A549 (cell line): ENCODE measurements around the gene RIMBP2. TPM values are rescaled to one million over a fixed set of nuclear protein-coding genes. Genes with fewer than 3 reads are reported as not detected.

Experiments
- ATAC-seq, 2 experiments: fragments of 200-7000 bp in 1 of 2; fragments of >200 bp in 1 of 2; cut with Nextera tagmentation in 1 of 2; cut with Tn5 transposase in 1 of 2; 3 replicates each; pipeline versions ENCODE4 v1.8.0 to v1.9.1; 2018 to 2020; ENCODE audit warnings: mild to moderate bottlenecking in 1 of 2, moderate library complexity in 1 of 2
- CTCF ChIA-PET: fragments of 300-600 bp; sonication (Branson Sonifier 250); formaldehyde crosslinking; extraction: SDS; loops from one replicate; lab custom pipeline; 2021; ENCODE audit warnings: antibody characterized with exemption, inconsistent platforms; lab: Yijun Ruan, JAX
- POLR2A ChIA-PET: fragments of 350-600 bp; formaldehyde crosslinking; extraction: SDS; loops from one replicate; lab custom pipeline; 2021; ENCODE audit warnings: antibody characterized with exemption, inconsistent platforms; lab: Yijun Ruan, JAX
- DNase-seq, 2 experiments: peaks; one replicate each; pipeline versions ENCODE4 v3.0.0 to v3.0.0-alpha.2; 2011 to 2016; ENCODE audit warnings: low read depth in 1 of 2, low spot score in 1 of 2
- FAIRE-seq: peaks from 2 replicates; lab custom pipeline; 2011; peaks lifted over from hg19 to GRCh38; lab: Jason Lieb, UNC
- H3K27ac ChIP-seq, 2 experiments: fragments of >200 bp; sonication (Bioruptor Twin); formaldehyde crosslinking; 3 replicates each; pipeline ENCODE4 v1.5.1; 2016 to 2017
- H3K4me1 ChIP-seq: fragments of >200 bp; sonication (Bioruptor Twin); formaldehyde crosslinking; 3 replicates; pipeline ENCODE4 v1.6.1; 2016
- H3K4me2 ChIP-seq: fragments of >200 bp; sonication (Bioruptor Twin); formaldehyde crosslinking; 3 replicates; pipeline ENCODE4 v1.6.1; 2016
- H3K4me3 ChIP-seq: fragments of >200 bp; sonication (Bioruptor Twin); formaldehyde crosslinking; 3 replicates; pipeline ENCODE4 v1.5.1; 2016
- H3K9me3 ChIP-seq: fragments of >200 bp; sonication (Bioruptor Twin); formaldehyde crosslinking; 3 replicates; pipeline ENCODE4 v1.6.1; 2016
- CHD4 ChIP-seq: fragments of 200-600 bp; sonication (generic); IDR thresholded peaks from 2 replicates; pipeline ENCODE4 v1.6.1; 2016; ENCODE audit warnings: antibody characterized with exemption, mild to moderate bottlenecking, borderline replicate concordance
- FOXS1 ChIP-seq: fragments of 250-450 bp; sonication (Bioruptor Pico); IDR thresholded peaks from 2 replicates; pipeline ENCODE4 v1.5.0; 2020; ENCODE audit warnings: mild to moderate bottlenecking, moderate library complexity
- GATA3 ChIP-seq: IDR thresholded peaks from 2 replicates; pipeline ENCODE4 v1.6.1; 2012; ENCODE audit warnings: borderline replicate concordance
- HES2 ChIP-seq: fragments of >200 bp; sonication (Bioruptor Twin); formaldehyde crosslinking; IDR thresholded peaks from 2 replicates; pipeline ENCODE4 v1.6.1; 2016
- HEYL ChIP-seq: fragments of 250-450 bp; sonication (Bioruptor Pico); IDR thresholded peaks from 2 replicates; pipeline ENCODE4 v1.8.0; 2021; ENCODE audit warnings: mild to moderate bottlenecking, moderate library complexity
- HMGXB4 ChIP-seq: fragments of 250-450 bp; sonication (Bioruptor Pico); IDR thresholded peaks from 2 replicates; pipeline ENCODE4 v1.5.0; 2021; ENCODE audit warnings: mild to moderate bottlenecking, moderate library complexity, borderline replicate concordance
- HOXA7 ChIP-seq: fragments of 250-450 bp; sonication (Bioruptor Pico); IDR thresholded peaks from 2 replicates; pipeline ENCODE4 v1.5.0; 2020; ENCODE audit warnings: mild to moderate bottlenecking, moderate library complexity
- KDM5A ChIP-seq: fragments of 200-600 bp; sonication (generic); IDR thresholded peaks from 2 replicates; pipeline ENCODE4 v1.6.1; 2016; ENCODE audit warnings: antibody characterized with exemption, mild to moderate bottlenecking
- NFE2L2 ChIP-seq: fragments of 150-350 bp; conservative IDR thresholded peaks from 2 replicates; pipeline ENCODE4 v1.6.1; 2014; ENCODE audit warnings: low read length
- NR3C1 ChIP-seq: fragments of >200 bp; sonication (Bioruptor Twin); formaldehyde crosslinking; IDR thresholded peaks from 3 replicates; pipeline ENCODE4 v1.6.1; 2017
- PHF8 ChIP-seq: fragments of 200-600 bp; sonication (generic); IDR thresholded peaks from 2 replicates; pipeline ENCODE4 v1.6.1; 2016; ENCODE audit warnings: low read depth, mild to moderate bottlenecking, antibody characterized with exemption, moderate library complexity, borderline replicate concordance
- POLR2A ChIP-seq: IDR thresholded peaks from 2 replicates; pipeline ENCODE4 v1.6.1; 2012; ENCODE audit warnings: mild to moderate bottlenecking, low read length
- POLR2AphosphoS2 ChIP-seq: conservative IDR thresholded peaks from 2 replicates; pipeline ENCODE4 v1.6.1; 2012; ENCODE audit warnings: low read length, improper control_type of control experiment, inconsistent platforms
- RCOR1 ChIP-seq: fragments of 150-350 bp; IDR thresholded peaks from 2 replicates; pipeline ENCODE4 v1.6.1; 2014; ENCODE audit warnings: antibody characterized with exemption, low read length, low read depth
- RFX5 ChIP-seq: fragments of 450-650 bp; IDR thresholded peaks from 2 replicates; pipeline ENCODE4 v1.7.1; 2014; ENCODE audit warnings: antibody characterized with exemption, mild to moderate bottlenecking, moderate library complexity
- USF2 ChIP-seq: fragments of 450-650 bp; IDR thresholded peaks from 2 replicates; pipeline ENCODE4 v1.6.1; 2014; ENCODE audit warnings: antibody characterized with exemption
- WGBS: methylation state at CpG from one replicate; pipeline ENCODE4 v1.1.6; 2017; ENCODE audit errors: missing lambda C conversion rate; 5-methylcytosine and 5-hydroxymethylcytosine counted together
- polyA plus RNA-seq, 4 experiments: library from polyadenylated mRNA; depleted of rRNA in 3 of 4; stranded (reverse); fragments of >200 nt; fragmentation: RNase III in 1 of 4; extraction: RNeasy Plus Mini Kit Qiagen cat#74134 plus additional on column Dnase treatment in 1 of 4; gene quantifications; 2 replicates in 3 of 4; 3 replicates in 1 of 4; pipeline ENCODE4 v1.2.3, GENCODE V29; 2011 to 2017
- TF ChIP-seq, protein P1 (sequence below): fragments of >200 bp; sonication (Bioruptor Twin); formaldehyde crosslinking; IDR thresholded peaks from 3 replicates; pipeline ENCODE4 v1.6.1; 2016
- TF ChIP-seq, protein P2 (sequence below): IDR thresholded peaks from 2 replicates; pipeline ENCODE4 v1.6.1; 2012; ENCODE audit warnings: low read depth, borderline replicate concordance
- TF ChIP-seq, protein P3 (sequence below): fragments of 250-450 bp; sonication (Bioruptor Pico); IDR thresholded peaks from 2 replicates; pipeline ENCODE4 v1.5.0; 2020; ENCODE audit warnings: low read depth, mild to moderate bottlenecking, moderate library complexity

Gene RIMBP2
- polyA plus RNA-seq, 2 of the 4 experiments (the other 2 are of a cell fraction), result not detected

GRCh38 chr12:130382818-130383217 lies 333.3 kb downstream of the RIMBP2 start (continued):
- TF ChIP-seq USF2 (no peak), PHF8 (no peak), HOXA7 (CRISPR knock-in tag) (no peak), RCOR1 (no peak)
- TF ChIP-seq, protein P1, sequence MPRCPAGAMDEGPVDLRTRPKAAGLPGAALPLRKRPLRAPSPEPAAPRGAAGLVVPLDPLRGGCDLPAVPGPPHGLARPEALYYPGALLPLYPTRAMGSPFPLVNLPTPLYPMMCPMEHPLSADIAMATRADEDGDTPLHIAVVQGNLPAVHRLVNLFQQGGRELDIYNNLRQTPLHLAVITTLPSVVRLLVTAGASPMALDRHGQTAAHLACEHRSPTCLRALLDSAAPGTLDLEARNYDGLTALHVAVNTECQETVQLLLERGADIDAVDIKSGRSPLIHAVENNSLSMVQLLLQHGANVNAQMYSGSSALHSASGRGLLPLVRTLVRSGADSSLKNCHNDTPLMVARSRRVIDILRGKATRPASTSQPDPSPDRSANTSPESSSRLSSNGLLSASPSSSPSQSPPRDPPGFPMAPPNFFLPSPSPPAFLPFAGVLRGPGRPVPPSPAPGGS, result no peak

DNA sequence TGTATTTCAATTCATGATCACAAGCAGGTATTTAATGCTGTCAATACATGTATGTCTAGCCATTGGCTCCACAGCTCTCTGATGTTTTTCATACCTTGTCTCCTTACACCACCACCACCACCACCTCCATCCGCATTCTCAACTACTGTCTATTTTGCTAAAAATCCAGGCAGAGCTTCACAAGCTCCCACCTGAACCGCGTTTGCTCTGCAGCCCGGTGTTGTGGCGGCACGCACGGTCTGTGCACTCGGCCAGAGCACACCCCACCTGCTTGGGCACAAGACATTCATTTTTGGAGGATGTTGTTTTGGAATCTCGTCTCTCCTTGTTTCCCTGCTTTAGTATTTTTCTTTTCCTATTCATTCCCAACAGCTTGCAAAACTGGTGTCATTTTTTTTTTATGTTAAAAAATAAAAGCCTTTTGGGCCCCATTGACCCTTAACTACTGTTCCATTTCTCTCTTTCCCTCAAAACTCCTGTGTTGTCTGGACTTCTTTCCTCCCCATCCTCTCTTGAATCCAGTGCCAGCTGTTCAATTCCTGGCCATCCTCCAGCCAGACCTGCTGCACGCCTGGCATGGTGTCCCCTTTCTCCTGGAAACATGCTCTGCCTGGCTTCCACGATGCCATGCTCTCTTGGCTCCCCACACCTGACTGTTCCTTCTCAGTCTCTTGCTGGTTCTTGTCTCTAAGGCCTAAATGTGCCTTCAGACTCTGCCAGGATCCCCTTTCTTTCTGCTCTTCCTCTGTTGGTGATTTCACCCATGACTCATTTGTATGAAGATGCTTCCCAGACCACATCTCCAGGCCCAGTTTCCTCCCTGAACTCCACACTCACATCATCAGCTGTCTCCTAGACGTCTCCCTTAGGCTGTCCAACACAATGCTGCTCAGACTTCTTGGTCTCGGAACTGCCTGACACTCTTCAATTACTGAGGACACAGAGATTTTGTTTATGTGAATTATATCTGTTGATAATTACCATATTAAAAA lies 340.5 kb downstream of the RIMBP2 start:
- FAIRE-seq (no peak), ATAC-seq (no peak), DNase-seq (no peak)
- Histone ChIP-seq H3K4me2 (no peak overlapping the region), H3K27ac (no peak overlapping the region), H3K9me3 (no peaks in the 10 kb centered on the region), H3K4me1 (no peaks in the 10 kb centered on the region), H3K4me3 (no peak overlapping the region)
- ChIA-PET CTCF (no interaction called here), POLR2A (no interaction called here)
- WGBS, result 33% methylated on average over 13 of the region's 13 CpGs
- TF ChIP-seq, protein P2, sequence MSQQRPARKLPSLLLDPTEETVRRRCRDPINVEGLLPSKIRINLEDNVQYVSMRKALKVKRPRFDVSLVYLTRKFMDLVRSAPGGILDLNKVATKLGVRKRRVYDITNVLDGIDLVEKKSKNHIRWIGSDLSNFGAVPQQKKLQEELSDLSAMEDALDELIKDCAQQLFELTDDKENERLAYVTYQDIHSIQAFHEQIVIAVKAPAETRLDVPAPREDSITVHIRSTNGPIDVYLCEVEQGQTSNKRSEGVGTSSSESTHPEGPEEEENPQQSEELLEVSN, result no peak
- TF ChIP-seq NFE2L2 (no peak), FOXS1 (CRISPR knock-in tag) (no peak), HES2 (no peak), POLR2AphosphoS2 (no peak), RFX5 (no peak), POLR2A (no peak), HEYL (no peak), KDM5A (no peak), HMGXB4 (no peak), NR3C1 (no peak), GATA3 (no peak)
- TF ChIP-seq, protein P3, sequence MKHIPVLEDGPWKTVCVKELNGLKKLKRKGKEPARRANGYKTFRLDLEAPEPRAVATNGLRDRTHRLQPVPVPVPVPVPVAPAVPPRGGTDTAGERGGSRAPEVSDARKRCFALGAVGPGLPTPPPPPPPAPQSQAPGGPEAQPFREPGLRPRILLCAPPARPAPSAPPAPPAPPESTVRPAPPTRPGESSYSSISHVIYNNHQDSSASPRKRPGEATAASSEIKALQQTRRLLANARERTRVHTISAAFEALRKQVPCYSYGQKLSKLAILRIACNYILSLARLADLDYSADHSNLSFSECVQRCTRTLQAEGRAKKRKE (CRISPR knock-in tag), result no peak

DNA sequence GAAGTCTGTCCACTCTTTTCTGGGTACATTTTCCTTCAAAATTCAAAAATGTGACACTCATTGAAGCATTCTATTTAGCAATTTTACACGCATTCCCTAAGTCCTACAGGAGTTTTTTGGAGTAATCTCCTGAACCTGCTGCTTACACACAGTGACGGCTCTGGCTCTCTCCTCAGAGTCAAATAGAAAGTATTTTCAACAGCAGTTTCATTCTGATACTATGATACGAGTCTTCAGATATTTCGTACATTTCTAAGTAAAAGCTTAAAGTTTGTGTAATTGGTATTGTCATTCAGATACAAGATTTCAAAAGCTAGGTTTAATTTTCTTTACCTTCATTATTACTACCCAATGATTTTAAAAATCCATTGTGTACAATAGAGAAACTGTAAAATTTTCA lies 342.0 kb downstream of the RIMBP2 start:
- POLR2A ChIA-PET, result no interaction called here

More for the DNA sequence above, 342.0 kb downstream of the RIMBP2 start:
- Histone ChIP-seq H3K4me2 (no peak overlapping the region), H3K4me1 (no peaks in the 10 kb centered on the region), H3K27ac (no peak overlapping the region), H3K4me3 (no peak overlapping the region), H3K9me3 (no peaks in the 10 kb centered on the region)
- 21% methylated on average over 4 of the region's 4 CpGs for WGBS
- no peak for ATAC-seq
- CTCF ChIA-PET, result no interaction called here
- no peak for TF ChIP-seq CHD4
- no peak for DNase-seq
- FAIRE-seq, result no peak
